CD8-positive, alpha-beta memory T cell (primary cell): ENCODE measurements around the gene ABCB9. TPM values are rescaled to one million over a fixed set of nuclear protein-coding genes. Genes with fewer than 3 reads are reported as not detected.

ENCODE experiments used
- CTCF ChIA-PET: fragments of 350-600 bp; sonication (Branson Sonifier 250); formaldehyde crosslinking; loops from one replicate; lab custom pipeline; 2021; ENCODE audit warnings: antibody characterized with exemption; lab: Charles Lee
- POLR2A ChIA-PET: fragments of 350-600 bp; sonication (Branson Sonifier 250); formaldehyde crosslinking; loops from one replicate; lab custom pipeline; 2021; ENCODE audit warnings: antibody characterized with exemption; lab: Charles Lee
- DNase-seq, 5 donors: peaks; one replicate each; pipeline versions ENCODE4 v3.0.0 to v3.0.0-alpha.2; 2020 to 2022; ENCODE audit warnings: mixed read lengths in 1 of 5
- H3K27ac ChIP-seq: one replicate; pipeline ENCODE4 v1.7.0; 2013; ENCODE audit warnings: low read depth, mild to moderate bottlenecking, low read length, moderate library complexity
- H3K27me3 ChIP-seq: 2 replicates; pipeline ENCODE4 v1.7.0; 2013; ENCODE audit warnings: low read length, mild to moderate bottlenecking; ENCODE audit not compliant: insufficient read depth, poor library complexity, severe bottlenecking
- H3K36me3 ChIP-seq: 2 replicates; pipeline ENCODE4 v1.7.0; 2013; ENCODE audit warnings: mild to moderate bottlenecking, low read length, moderate library complexity; ENCODE audit not compliant: insufficient read depth
- H3K4me1 ChIP-seq: 2 replicates; pipeline ENCODE4 v1.7.0; 2013; ENCODE audit warnings: mild to moderate bottlenecking, low read length, moderate library complexity; ENCODE audit not compliant: insufficient read depth
- H3K4me3 ChIP-seq: 2 replicates; pipeline ENCODE4 v1.7.0; 2013; ENCODE audit warnings: mild to moderate bottlenecking, low read length
- H3K9me3 ChIP-seq: 2 replicates; pipeline ENCODE4 v1.7.0; 2013; ENCODE audit warnings: mild to moderate bottlenecking, low read length
- H3K27ac Mint-ChIP-seq, 8 donors: one replicate each; pipeline ENCODE4 v1.8.0; 2020 to 2021; ENCODE audit warnings: mixed read lengths in 8 of 8, mild to moderate bottlenecking in 6 of 8, inconsistent platforms in 3 of 8, moderate library complexity in 3 of 8
- H3K27me3 Mint-ChIP-seq, 2 donors: one replicate each; pipeline ENCODE4 v1.8.0; 2020 to 2021; ENCODE audit warnings: mixed read lengths in 2 of 2, mild to moderate bottlenecking in 1 of 2, moderate library complexity in 1 of 2
- H3K36me3 Mint-ChIP-seq, 3 donors: one replicate each; pipeline ENCODE4 v1.8.0; 2020 to 2021; ENCODE audit warnings: mixed read lengths in 3 of 3, inconsistent platforms in 1 of 3, mild to moderate bottlenecking in 1 of 3
- H3K4me1 Mint-ChIP-seq, 3 donors: one replicate each; pipeline ENCODE4 v1.8.0; 2020 to 2021; ENCODE audit warnings: mixed read lengths in 3 of 3, inconsistent platforms in 1 of 3, mild to moderate bottlenecking in 1 of 3
- H3K4me3 Mint-ChIP-seq, 7 donors: one replicate each; pipeline ENCODE4 v1.8.0; 2020 to 2021; ENCODE audit warnings: mixed read lengths in 7 of 7, mild to moderate bottlenecking in 6 of 7, moderate library complexity in 4 of 7, inconsistent platforms in 2 of 7
- H3K9me3 Mint-ChIP-seq, 5 donors: one replicate each; pipeline ENCODE4 v1.8.0; 2020 to 2022; ENCODE audit warnings: mixed read lengths in 5 of 5, mild to moderate bottlenecking in 3 of 5, moderate library complexity in 2 of 5, inconsistent platforms in 1 of 5
- polyA plus RNA-seq: library from polyadenylated mRNA; unstranded; fragments of 300-500 nt; fragmentation: Illumina TruSeq; gene quantifications from one replicate; pipeline ENCODE4 v1.2.3, GENCODE V29; 2021
- total RNA-seq, 2 experiments: library from RNA; stranded (reverse); gene quantifications; one replicate each; pipeline ENCODE4 v1.2.3, GENCODE V29; 2021

The ABCB9 gene
- total and polyA plus RNA-seq, 3 experiments from 2014 or later = 0.99 to 3.9 (median 3.7) TPM

GRCh38 chr12:122934722-122935121 is 31.5 kb downstream of the ABCB9 start:
- H3K27me3 ChIP-seq = no peaks in the 10 kb centered on the region
- H3K36me3 ChIP-seq = no peaks in the 10 kb centered on the region
- no peaks in the 10 kb centered on the region for H3K9me3 Mint-ChIP-seq
- H3K27ac ChIP-seq = no peak overlapping the region
- no peaks in the 10 kb centered on the region for H3K4me1 ChIP-seq
- H3K4me3 ChIP-seq = no peak overlapping the region
- peaks cover 0 to 2% (median 0%) of the 10 kb centered on the region in 3 donors for H3K36me3 Mint-ChIP-seq
- no peaks in the 10 kb centered on the region for H3K9me3 ChIP-seq
- no peak overlapping the region for H3K27ac Mint-ChIP-seq
- no peaks in the 10 kb centered on the region for H3K4me1 Mint-ChIP-seq
- no peak overlapping the region for H3K4me3 Mint-ChIP-seq
- ChIA-PET POLR2A (no interaction called here), CTCF (no interaction called here)
- H3K27me3 Mint-ChIP-seq = no peaks in the 10 kb centered on the region
- DNase-seq = no peak

DNA sequence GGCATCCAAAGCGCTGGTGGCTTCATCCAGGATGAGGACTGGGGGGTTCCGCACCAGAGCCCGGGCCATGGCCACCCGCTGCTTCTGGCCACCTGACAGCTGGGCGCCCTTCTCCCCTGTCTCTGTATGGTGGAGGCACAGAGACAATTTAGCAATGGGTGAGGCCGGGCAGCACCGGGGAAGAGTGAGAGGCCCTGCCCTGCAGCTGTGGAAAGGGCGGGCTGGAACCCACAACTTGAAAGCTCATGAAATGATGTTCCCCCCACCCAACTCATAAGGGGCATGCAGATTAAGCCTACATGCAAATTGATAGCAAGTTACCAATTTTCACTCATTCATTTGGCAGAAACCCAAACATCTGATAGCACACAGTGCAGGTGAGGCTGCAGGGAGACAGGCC is 34.1 kb downstream of the ABCB9 start:
- Histone ChIP-seq H3K4me1 (no peaks in the 10 kb centered on the region), H3K27ac (no peak overlapping the region), H3K36me3 (no peaks in the 10 kb centered on the region), H3K4me3 (no peak overlapping the region), H3K9me3 (no peaks in the 10 kb centered on the region), H3K27me3 (no peaks in the 10 kb centered on the region)
- Mint-ChIP-seq H3K9me3 (no peaks in the 10 kb centered on the region), H3K27ac (no peak overlapping the region), H3K27me3 (no peaks in the 10 kb centered on the region), H3K4me1 (no peaks in the 10 kb centered on the region), H3K4me3 (no peak overlapping the region), H3K36me3 (no peaks in the 10 kb centered on the region)
- POLR2A ChIA-PET = no interaction called here
- no peak for DNase-seq
- CTCF ChIA-PET = no interaction called here

DNA sequence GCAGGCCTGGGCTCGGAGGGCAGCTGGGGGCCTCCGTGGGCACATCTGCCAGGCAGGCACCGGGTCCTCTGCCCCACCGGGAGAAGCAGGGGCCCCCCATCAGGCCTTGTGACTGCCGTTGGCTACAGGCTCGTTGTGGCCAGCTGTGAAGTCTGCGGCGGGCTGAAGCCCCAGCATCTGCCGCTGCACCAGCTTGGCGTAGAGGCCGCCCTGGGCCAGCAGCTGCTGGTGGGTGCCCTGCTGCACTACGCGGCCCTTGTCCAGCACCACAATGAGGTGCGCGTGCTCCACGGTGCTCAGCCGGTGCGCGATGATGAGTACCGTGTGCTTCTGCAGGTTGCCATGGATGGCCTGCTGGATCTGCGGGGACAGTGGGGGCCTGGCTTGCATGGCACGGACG is 36.5 kb downstream of the ABCB9 start:
- ChIA-PET POLR2A (no interaction called here), CTCF (no interaction called here)
- H3K36me3 Mint-ChIP-seq = no peaks in the 10 kb centered on the region

DNA sequence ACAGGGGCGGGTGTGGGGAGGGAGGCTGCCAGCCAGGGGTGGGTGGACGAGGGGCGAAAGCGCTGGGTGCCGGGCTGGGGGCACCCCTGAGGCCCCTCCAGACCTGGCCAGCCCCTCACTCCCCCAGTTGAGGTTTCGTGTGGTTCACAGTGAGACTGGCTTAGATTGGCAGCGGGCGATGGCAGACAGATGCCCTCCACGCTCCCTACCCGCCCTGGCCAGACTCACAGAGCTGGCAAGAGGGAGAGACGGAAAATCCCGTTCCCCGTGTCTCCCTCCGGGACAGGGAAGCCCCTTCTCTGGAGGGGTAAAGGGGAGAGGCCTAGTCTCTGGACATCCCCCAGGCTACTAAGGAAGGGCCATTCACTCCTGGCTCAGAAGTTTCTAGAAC is 37.1 kb downstream of the ABCB9 start:
- Mint-ChIP-seq H3K27me3 (no peaks in the 10 kb centered on the region), H3K9me3 (no peaks in the 10 kb centered on the region), H3K4me3 (no peak overlapping the region), H3K36me3 (no peaks in the 10 kb centered on the region), H3K4me1 (no peaks in the 10 kb centered on the region), H3K27ac (no peak overlapping the region)
- ChIA-PET CTCF (no interaction called here), POLR2A (no interaction called here)
- H3K27ac ChIP-seq = no peak overlapping the region
- H3K4me1 ChIP-seq = no peaks in the 10 kb centered on the region
- no peaks in the 10 kb centered on the region for H3K9me3 ChIP-seq
- DNase-seq = no peak
- H3K27me3 ChIP-seq = no peaks in the 10 kb centered on the region
- H3K36me3 ChIP-seq = no peaks in the 10 kb centered on the region
- H3K4me3 ChIP-seq = no peak overlapping the region

More for the DNA sequence above, 36.5 kb downstream of the ABCB9 start:
- no peak for DNase-seq
- no peaks in the 10 kb centered on the region for H3K27me3 ChIP-seq
- no peaks in the 10 kb centered on the region for H3K4me1 ChIP-seq
- no peak overlapping the region for H3K27ac Mint-ChIP-seq
- no peak overlapping the region for H3K4me3 ChIP-seq
- H3K4me1 Mint-ChIP-seq = no peaks in the 10 kb centered on the region
- H3K9me3 ChIP-seq = no peaks in the 10 kb centered on the region
- H3K4me3 Mint-ChIP-seq = no peak overlapping the region
- no peak overlapping the region for H3K27ac ChIP-seq
- H3K36me3 ChIP-seq = no peaks in the 10 kb centered on the region
- H3K27me3 Mint-ChIP-seq = no peaks in the 10 kb centered on the region
- no peaks in the 10 kb centered on the region for H3K9me3 Mint-ChIP-seq

DNA sequence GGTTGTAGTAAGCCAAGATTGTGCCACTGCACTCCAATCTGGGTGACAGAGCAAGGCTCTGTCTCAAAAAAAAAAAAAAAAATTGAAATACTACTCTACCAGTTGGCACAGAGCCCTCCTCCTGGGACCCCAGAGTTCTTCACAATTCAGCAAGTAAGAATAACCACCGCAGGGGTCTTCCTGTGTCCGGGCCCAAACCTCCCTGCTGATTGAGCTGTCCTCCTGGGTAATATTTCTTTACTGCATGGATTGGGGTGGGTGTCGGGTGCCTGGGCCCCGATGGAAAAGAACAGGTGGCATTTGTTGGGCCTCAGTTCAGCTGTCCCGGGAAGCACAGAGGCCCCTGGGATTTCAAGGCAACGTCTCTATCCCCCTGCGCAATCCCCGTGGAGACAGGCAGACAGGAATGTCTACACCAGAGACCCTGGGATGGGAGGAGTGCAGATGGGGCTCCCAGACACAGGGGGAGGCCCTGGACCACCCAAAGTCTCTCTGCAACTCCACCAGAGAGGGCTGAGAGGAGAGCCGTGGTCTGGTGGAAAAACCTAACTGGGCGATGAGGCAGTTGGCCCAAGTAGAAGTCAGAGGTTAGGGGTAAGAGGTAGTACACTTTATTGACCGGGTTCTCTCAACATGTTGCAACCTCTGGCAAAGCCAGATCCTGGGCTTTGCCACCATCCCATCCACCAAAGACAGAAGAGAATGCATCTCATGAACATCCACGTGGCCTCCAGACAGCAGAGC is 37.7 kb downstream of the ABCB9 start:
- no peaks in the 10 kb centered on the region for H3K4me1 ChIP-seq
- Mint-ChIP-seq H3K27ac (peak overlapping the region in 1 of 8 donors; percentile 26), H3K27me3 (no peaks in the 10 kb centered on the region), H3K36me3 (no peaks in the 10 kb centered on the region), H3K9me3 (no peaks in the 10 kb centered on the region), H3K4me3 (no peak overlapping the region), H3K4me1 (no peaks in the 10 kb centered on the region)
- no peaks in the 10 kb centered on the region for H3K27me3 ChIP-seq
- H3K36me3 ChIP-seq = no peaks in the 10 kb centered on the region
- H3K4me3 ChIP-seq = no peak overlapping the region
- DNase-seq = no peak
- POLR2A ChIA-PET = no interaction called here
- no peak overlapping the region for H3K27ac ChIP-seq
- CTCF ChIA-PET = no interaction called here
- no peaks in the 10 kb centered on the region for H3K9me3 ChIP-seq

- no peaks in the 10 kb centered on the region for H3K4me1 Mint-ChIP-seq
- H3K27ac Mint-ChIP-seq = peak overlapping the region in 3 of 8 donors; percentile 38 to 90 (median 73)
- ChIA-PET POLR2A (no interaction called here), CTCF (no interaction called here)
- no peaks in the 10 kb centered on the region for H3K36me3 ChIP-seq
- no peaks in the 10 kb centered on the region for H3K27me3 Mint-ChIP-seq
- no peaks in the 10 kb centered on the region for H3K27me3 ChIP-seq
- H3K9me3 ChIP-seq = no peaks in the 10 kb centered on the region
- H3K4me3 Mint-ChIP-seq = peak overlapping the region in 1 of 7 donors; percentile 13
- H3K4me1 ChIP-seq = no peaks in the 10 kb centered on the region
- no peak overlapping the region for H3K27ac ChIP-seq
- DNase-seq = no peak
- H3K36me3 Mint-ChIP-seq = no peaks in the 10 kb centered on the region
- H3K4me3 ChIP-seq = no peak overlapping the region
- H3K9me3 Mint-ChIP-seq = no peaks in the 10 kb centered on the region
Measured at GRCh38 chr12:122927756-122928403, 38.4 kb downstream of the ABCB9 start.

DNA sequence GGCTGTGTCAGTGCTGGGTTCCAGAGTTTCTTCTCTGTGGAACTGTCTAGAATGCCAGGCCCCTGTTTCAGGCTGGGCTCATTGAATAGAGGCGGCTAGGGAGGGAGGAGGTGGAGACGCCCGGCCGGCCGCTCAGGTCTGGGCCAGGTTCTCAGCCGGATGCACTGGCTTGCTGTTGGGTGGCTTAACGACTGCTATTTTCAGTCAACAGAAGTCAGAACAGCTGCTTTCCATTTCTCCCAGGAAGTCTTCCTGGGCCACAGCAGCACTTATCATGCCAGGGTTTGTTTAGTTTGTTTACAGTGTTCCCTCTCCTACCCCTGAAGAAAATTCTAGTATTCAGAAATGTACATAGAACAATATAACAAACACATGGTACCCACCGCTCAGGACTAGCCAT is 44.3 kb downstream of the ABCB9 start:
- DNase-seq = no peak
- POLR2A ChIA-PET = interaction anchor here (0.6 kb wide), 1 partner anchor 295 kb away, joined by 4 read pairs; no protein-coding TSS in a partner anchor
- no peaks in the 10 kb centered on the region for H3K27me3 ChIP-seq
- Mint-ChIP-seq H3K27me3 (no peaks in the 10 kb centered on the region), H3K4me1 (no peaks in the 10 kb centered on the region), H3K9me3 (no peaks in the 10 kb centered on the region), H3K4me3 (no peak overlapping the region), H3K27ac (no peak overlapping the region), H3K36me3 (no peaks in the 10 kb centered on the region)
- CTCF ChIA-PET = interaction anchor here (0.6 kb wide), 1 partner anchor 125 kb away, joined by 5 read pairs; no protein-coding TSS in a partner anchor
- no peak overlapping the region for H3K4me3 ChIP-seq
- H3K27ac ChIP-seq = no peak overlapping the region
- no peaks in the 10 kb centered on the region for H3K36me3 ChIP-seq
- H3K4me1 ChIP-seq = no peaks in the 10 kb centered on the region
- H3K9me3 ChIP-seq = no peaks in the 10 kb centered on the region

DNA sequence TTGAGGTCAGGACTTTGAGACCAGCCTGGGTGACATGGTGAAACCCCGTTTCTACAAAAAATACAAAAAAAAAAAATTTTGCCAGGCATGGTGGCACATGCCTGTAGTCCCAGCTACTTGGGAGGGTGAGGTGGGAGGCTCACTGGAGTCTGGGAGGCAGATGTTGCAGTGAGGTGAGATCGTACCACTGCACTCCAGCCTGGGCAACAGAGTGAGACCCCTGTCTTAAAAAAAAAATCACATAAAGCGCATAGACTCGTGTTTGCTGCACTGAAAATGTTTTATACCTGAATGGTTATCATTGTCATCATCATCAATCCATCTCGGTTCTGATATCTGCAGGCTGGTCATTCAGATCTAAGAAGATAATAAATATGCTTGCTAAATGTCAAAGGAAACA is 45.6 kb downstream of the ABCB9 start:
- H3K4me3 Mint-ChIP-seq = no peak overlapping the region
- Histone ChIP-seq H3K36me3 (no peaks in the 10 kb centered on the region), H3K27me3 (no peaks in the 10 kb centered on the region), H3K4me1 (no peaks in the 10 kb centered on the region), H3K27ac (no peak overlapping the region), H3K9me3 (no peaks in the 10 kb centered on the region), H3K4me3 (no peak overlapping the region)
- CTCF ChIA-PET = no interaction called here
- POLR2A ChIA-PET = no interaction called here
- no peaks in the 10 kb centered on the region for H3K9me3 Mint-ChIP-seq
- no peaks in the 10 kb centered on the region for H3K4me1 Mint-ChIP-seq
- H3K27me3 Mint-ChIP-seq = no peaks in the 10 kb centered on the region
- peak overlapping the region in 1 of 8 donors; percentile 43 for H3K27ac Mint-ChIP-seq
- no peaks in the 10 kb centered on the region for H3K36me3 Mint-ChIP-seq
- no peak for DNase-seq
